A549 (cell line): ENCODE results near the gene PSMC3. TPM values are rescaled to one million over a fixed set of nuclear protein-coding genes. Genes with fewer than 3 reads are reported as not detected.

Experiments
- ATAC-seq, 2 experiments: fragments of 200-7000 bp in 1 of 2; fragments of >200 bp in 1 of 2; cut with Nextera tagmentation in 1 of 2; cut with Tn5 transposase in 1 of 2; 3 replicates each; pipeline versions ENCODE4 v1.8.0 to v1.9.1; 2018 to 2020; ENCODE audit warnings: mild to moderate bottlenecking in 1 of 2, moderate library complexity in 1 of 2
- CTCF ChIA-PET: fragments of 300-600 bp; sonication (Branson Sonifier 250); formaldehyde crosslinking; extraction: SDS; loops from one replicate; lab custom pipeline; 2021; ENCODE audit warnings: antibody characterized with exemption, inconsistent platforms; lab: Yijun Ruan, JAX
- POLR2A ChIA-PET: fragments of 350-600 bp; formaldehyde crosslinking; extraction: SDS; loops from one replicate; lab custom pipeline; 2021; ENCODE audit warnings: antibody characterized with exemption, inconsistent platforms; lab: Yijun Ruan, JAX
- DNase-seq, 2 experiments: peaks; one replicate each; pipeline versions ENCODE4 v3.0.0 to v3.0.0-alpha.2; 2011 to 2016; ENCODE audit warnings: low read depth in 1 of 2, low spot score in 1 of 2
- FAIRE-seq: peaks from 2 replicates; lab custom pipeline; 2011; peaks lifted over from hg19 to GRCh38; lab: Jason Lieb, UNC
- H3K27ac ChIP-seq, 2 experiments: fragments of >200 bp; sonication (Bioruptor Twin); formaldehyde crosslinking; 3 replicates each; pipeline ENCODE4 v1.5.1; 2016 to 2017
- H3K4me1 ChIP-seq: fragments of >200 bp; sonication (Bioruptor Twin); formaldehyde crosslinking; 3 replicates; pipeline ENCODE4 v1.6.1; 2016
- H3K4me2 ChIP-seq: fragments of >200 bp; sonication (Bioruptor Twin); formaldehyde crosslinking; 3 replicates; pipeline ENCODE4 v1.6.1; 2016
- H3K4me3 ChIP-seq: fragments of >200 bp; sonication (Bioruptor Twin); formaldehyde crosslinking; 3 replicates; pipeline ENCODE4 v1.5.1; 2016
- H3K9me3 ChIP-seq: fragments of >200 bp; sonication (Bioruptor Twin); formaldehyde crosslinking; 3 replicates; pipeline ENCODE4 v1.6.1; 2016
- BHLHE40 ChIP-seq: IDR thresholded peaks from 2 replicates; pipeline ENCODE4 v1.6.1; 2012; ENCODE audit warnings: low read depth, low read length, inconsistent platforms
- CBX2 ChIP-seq: fragments of 200-600 bp; sonication (generic); IDR thresholded peaks from 2 replicates; pipeline ENCODE4 v1.6.1; 2016; ENCODE audit warnings: low read depth, mild to moderate bottlenecking, borderline replicate concordance
- CHD2 ChIP-seq: fragments of 150-350 bp; IDR thresholded peaks from 2 replicates; pipeline ENCODE4 v1.6.1; 2014; ENCODE audit warnings: low read length; ENCODE audit not compliant: partially characterized antibody
- E2F6 ChIP-seq: IDR thresholded peaks from 2 replicates; pipeline ENCODE4 v1.6.1; 2012; ENCODE audit warnings: low read depth, borderline replicate concordance
- EHMT2 ChIP-seq: fragments of 200-600 bp; sonication (generic); IDR thresholded peaks from 2 replicates; pipeline ENCODE4 v1.6.1; 2016; ENCODE audit warnings: antibody characterized with exemption, low read depth, mild to moderate bottlenecking, moderate library complexity
- EP300 ChIP-seq, 2 experiments: fragments of >200 bp; sonication (Bioruptor Twin); formaldehyde crosslinking; IDR thresholded peaks; 2 replicates in 1 of 2; 3 replicates in 1 of 2; pipeline ENCODE4 v1.6.1; 2016 to 2017
- ESRRA ChIP-seq: fragments of 150-350 bp; IDR thresholded peaks from 2 replicates; pipeline ENCODE4 v1.6.1; 2014; ENCODE audit warnings: mild to moderate bottlenecking, low read length, borderline replicate concordance
- FOSL2 ChIP-seq, 2 experiments: fragments of 450-650 bp in 1 of 2; fragments of >200 bp in 1 of 2; sonication (Bioruptor Twin) in 1 of 2; formaldehyde crosslinking; IDR thresholded peaks; 2 replicates each; pipeline versions ENCODE4 v1.5.0 to v1.6.1; 2016 to 2020; ENCODE audit warnings: mild to moderate bottlenecking in 1 of 2, moderate library complexity in 1 of 2
- HEYL ChIP-seq: fragments of 250-450 bp; sonication (Bioruptor Pico); IDR thresholded peaks from 2 replicates; pipeline ENCODE4 v1.8.0; 2021; ENCODE audit warnings: mild to moderate bottlenecking, moderate library complexity
- HOXB13 ChIP-seq: fragments of 250-450 bp; sonication (Bioruptor Pico); IDR thresholded peaks from 2 replicates; pipeline ENCODE4 v1.5.0; 2020; ENCODE audit warnings: low read depth, mild to moderate bottlenecking, moderate library complexity
- JUNB ChIP-seq: fragments of >200 bp; sonication (Bioruptor Twin); formaldehyde crosslinking; IDR thresholded peaks from 2 replicates; pipeline ENCODE4 v1.6.1; 2016
- KDM5A ChIP-seq: fragments of 200-600 bp; sonication (generic); IDR thresholded peaks from 2 replicates; pipeline ENCODE4 v1.6.1; 2016; ENCODE audit warnings: antibody characterized with exemption, mild to moderate bottlenecking
- MAZ ChIP-seq: fragments of 150-350 bp; IDR thresholded peaks from 2 replicates; pipeline ENCODE4 v1.6.1; 2014; ENCODE audit warnings: antibody characterized with exemption, low read depth, low read length, borderline replicate concordance
- NPAS2 ChIP-seq: fragments of 250-450 bp; sonication (Bioruptor Pico); IDR thresholded peaks from 2 replicates; pipeline ENCODE4 v1.8.0; 2022; ENCODE audit warnings: mild to moderate bottlenecking, moderate library complexity, borderline replicate concordance
- NR3C1 ChIP-seq: fragments of >200 bp; sonication (Bioruptor Twin); formaldehyde crosslinking; IDR thresholded peaks from 3 replicates; pipeline ENCODE4 v1.6.1; 2017
- POLR2A ChIP-seq: IDR thresholded peaks from 2 replicates; pipeline ENCODE4 v1.6.1; 2012; ENCODE audit warnings: mild to moderate bottlenecking, low read length
- RAD21 ChIP-seq, 2 experiments: fragments of >200 bp in 1 of 2; sonication (Bioruptor Twin) in 1 of 2; formaldehyde crosslinking in 1 of 2; IDR thresholded peaks in 1 of 2; conservative IDR thresholded peaks in 1 of 2; 2 replicates in 1 of 2; 3 replicates in 1 of 2; pipeline ENCODE4 v1.6.1; 2012 to 2018; ENCODE audit warnings: inconsistent platforms in 1 of 2
- RCOR1 ChIP-seq: fragments of 150-350 bp; IDR thresholded peaks from 2 replicates; pipeline ENCODE4 v1.6.1; 2014; ENCODE audit warnings: antibody characterized with exemption, low read length, low read depth
- SMC3 ChIP-seq: fragments of >200 bp; sonication (Bioruptor Twin); formaldehyde crosslinking; IDR thresholded peaks from 3 replicates; pipeline ENCODE4 v1.6.1; 2018; ENCODE audit warnings: inconsistent platforms
- TFCP2L1 ChIP-seq: fragments of 250-450 bp; sonication (Bioruptor Pico); IDR thresholded peaks from 2 replicates; pipeline ENCODE4 v1.5.0; 2021; ENCODE audit warnings: mild to moderate bottlenecking
- WGBS: methylation state at CpG from one replicate; pipeline ENCODE4 v1.1.6; 2017; ENCODE audit errors: missing lambda C conversion rate; 5-methylcytosine and 5-hydroxymethylcytosine counted together
- polyA plus RNA-seq, 4 experiments: library from polyadenylated mRNA; depleted of rRNA in 3 of 4; stranded (reverse); fragments of >200 nt; fragmentation: RNase III in 1 of 4; extraction: RNeasy Plus Mini Kit Qiagen cat#74134 plus additional on column Dnase treatment in 1 of 4; gene quantifications; 2 replicates in 3 of 4; 3 replicates in 1 of 4; pipeline ENCODE4 v1.2.3, GENCODE V29; 2011 to 2017
- TF ChIP-seq, protein P1 (sequence below): fragments of >200 bp; sonication (Bioruptor Twin); formaldehyde crosslinking; IDR thresholded peaks from 2 replicates; pipeline ENCODE4 v1.6.1; 2016
- TF ChIP-seq, protein P2 (sequence below): fragments of >200 bp; sonication (Bioruptor Twin); formaldehyde crosslinking; IDR thresholded peaks from 3 replicates; pipeline ENCODE4 v1.6.1; 2016
- TF ChIP-seq, protein P3 (sequence below): fragments of 150-350 bp; IDR thresholded peaks from 2 replicates; pipeline ENCODE4 v1.6.1; 2014; ENCODE audit warnings: low read depth, mild to moderate bottlenecking, low read length

The PSMC3 gene
- polyA plus RNA-seq, 2 of the 4 experiments (the other 2 are of a cell fraction), result 283 to 383 TPM

GRCh38 chr11:47390422-47390760, 35.8 kb downstream of the PSMC3 start:
- DNase-seq (no peak), ATAC-seq (no peak), FAIRE-seq (no peak)
- ChIA-PET POLR2A (no interaction called here), CTCF (interaction anchor here (0.6 to 10.2 kb wide), 7 partner anchors 9 to 30 kb away, joined by 3 to 133 read pairs (median 6); no protein-coding TSS in a partner anchor)
- Histone ChIP-seq H3K27ac (no peak overlapping the region), H3K4me2 (no peak overlapping the region), H3K9me3 (no peaks in the 10 kb centered on the region), H3K4me1 (no peaks in the 10 kb centered on the region), H3K4me3 (no peak overlapping the region)
- WGBS, result 90% methylated on average over 6 of the region's 6 CpGs
- TF ChIP-seq, protein P1, sequence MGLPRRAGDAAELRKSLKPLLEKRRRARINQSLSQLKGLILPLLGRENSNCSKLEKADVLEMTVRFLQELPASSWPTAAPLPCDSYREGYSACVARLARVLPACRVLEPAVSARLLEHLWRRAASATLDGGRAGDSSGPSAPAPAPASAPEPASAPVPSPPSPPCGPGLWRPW, result no peak
- no peak for TF ChIP-seq EP300 (IDR thresholded peaks at IDR 0.05)
- no peak for TF ChIP-seq JUNB
- TF ChIP-seq, protein P2, sequence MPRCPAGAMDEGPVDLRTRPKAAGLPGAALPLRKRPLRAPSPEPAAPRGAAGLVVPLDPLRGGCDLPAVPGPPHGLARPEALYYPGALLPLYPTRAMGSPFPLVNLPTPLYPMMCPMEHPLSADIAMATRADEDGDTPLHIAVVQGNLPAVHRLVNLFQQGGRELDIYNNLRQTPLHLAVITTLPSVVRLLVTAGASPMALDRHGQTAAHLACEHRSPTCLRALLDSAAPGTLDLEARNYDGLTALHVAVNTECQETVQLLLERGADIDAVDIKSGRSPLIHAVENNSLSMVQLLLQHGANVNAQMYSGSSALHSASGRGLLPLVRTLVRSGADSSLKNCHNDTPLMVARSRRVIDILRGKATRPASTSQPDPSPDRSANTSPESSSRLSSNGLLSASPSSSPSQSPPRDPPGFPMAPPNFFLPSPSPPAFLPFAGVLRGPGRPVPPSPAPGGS, result no peak
- no peak for TF ChIP-seq CBX2
- TF ChIP-seq HEYL (CRISPR knock-in tag), result no peak
- TF ChIP-seq TFCP2L1 (CRISPR knock-in tag), result no peak
- TF ChIP-seq CHD2, result no peak
- no peak for TF ChIP-seq RAD21 (conservative IDR thresholded peaks at IDR 0.05 in 1 of 2, IDR thresholded peaks at IDR 0.05 in 1 of 2)

DNA sequence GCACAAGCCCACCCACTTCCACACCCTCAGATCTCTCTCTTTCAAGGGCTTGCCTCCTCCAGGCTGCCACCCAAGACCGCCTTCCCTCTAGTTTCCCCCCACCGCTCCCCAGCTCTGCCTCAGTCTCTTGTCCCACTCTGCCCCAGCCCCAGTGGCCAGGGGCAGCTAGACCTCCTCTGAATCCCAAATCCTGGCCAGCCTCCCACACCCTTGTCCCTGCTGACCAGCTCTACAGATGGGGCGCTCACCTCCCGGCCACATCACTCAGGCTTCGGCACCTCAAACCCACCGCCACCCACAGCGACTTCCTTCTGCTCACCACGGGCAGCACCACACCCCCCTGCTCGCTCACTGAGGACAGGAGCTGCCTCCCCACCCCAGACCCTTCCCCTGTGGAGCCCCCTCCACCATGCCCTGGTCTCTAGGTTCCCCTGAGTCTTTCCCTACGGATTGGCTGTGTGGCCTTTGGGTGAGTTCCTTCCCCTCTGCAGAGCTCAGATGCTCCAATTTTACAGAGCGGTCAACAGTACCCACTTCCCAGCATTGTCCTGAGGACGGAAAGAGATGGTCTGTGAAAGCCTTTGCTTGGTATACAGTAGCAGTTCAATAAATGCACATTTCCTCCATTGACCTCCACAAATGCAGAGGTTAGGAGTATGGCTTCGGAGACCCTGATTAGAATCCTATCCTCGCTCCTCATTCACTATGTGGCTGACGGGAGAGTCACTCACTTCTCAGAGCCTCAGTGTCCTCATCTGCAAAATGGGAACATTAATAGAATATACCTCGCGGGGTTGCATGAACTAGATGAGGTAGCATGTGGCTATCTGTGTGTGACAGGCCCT, 36.4 kb downstream of the PSMC3 start:
- 84% methylated on average over 17 of the region's 17 CpGs for WGBS
- ATAC-seq (no peak), DNase-seq (no peak), FAIRE-seq (no peak)
- no peak overlapping the region for H3K4me3 ChIP-seq
- ChIA-PET CTCF (interaction anchor here (0.6 to 10.2 kb wide), 9 partner anchors 9 to 98 kb away, joined by 3 to 133 read pairs (median 5); no protein-coding TSS in a partner anchor), POLR2A (no interaction called here)
- TF ChIP-seq, protein P3, sequence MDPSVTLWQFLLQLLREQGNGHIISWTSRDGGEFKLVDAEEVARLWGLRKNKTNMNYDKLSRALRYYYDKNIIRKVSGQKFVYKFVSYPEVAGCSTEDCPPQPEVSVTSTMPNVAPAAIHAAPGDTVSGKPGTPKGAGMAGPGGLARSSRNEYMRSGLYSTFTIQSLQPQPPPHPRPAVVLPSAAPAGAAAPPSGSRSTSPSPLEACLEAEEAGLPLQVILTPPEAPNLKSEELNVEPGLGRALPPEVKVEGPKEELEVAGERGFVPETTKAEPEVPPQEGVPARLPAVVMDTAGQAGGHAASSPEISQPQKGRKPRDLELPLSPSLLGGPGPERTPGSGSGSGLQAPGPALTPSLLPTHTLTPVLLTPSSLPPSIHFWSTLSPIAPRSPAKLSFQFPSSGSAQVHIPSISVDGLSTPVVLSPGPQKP, result no peak
- TF ChIP-seq SMC3, result no peak
- TF ChIP-seq CBX2, result no peak
- TF ChIP-seq KDM5A, result no peak
- no peak for TF ChIP-seq BHLHE40
- TF ChIP-seq ESRRA, result no peak
- no peak for TF ChIP-seq E2F6
- no peak for TF ChIP-seq MAZ
- H3K4me2 ChIP-seq, result no peak overlapping the region
- no peaks in the 10 kb centered on the region for H3K9me3 ChIP-seq
- no peaks in the 10 kb centered on the region for H3K4me1 ChIP-seq
- H3K27ac ChIP-seq, result no peak overlapping the region

- no peak for DNase-seq
- Histone ChIP-seq H3K4me1 (no peaks in the 10 kb centered on the region), H3K4me2 (no peak overlapping the region)
- CTCF ChIA-PET, result interaction anchor here (0.6 to 10.2 kb wide), 7 partner anchors 10 to 98 kb away, joined by 3 to 133 read pairs (median 6); no protein-coding TSS in a partner anchor
- WGBS, result 85% methylated on average over 24 of the region's 28 CpGs
- POLR2A ChIA-PET, result no interaction called here
- TF ChIP-seq FOSL2 (IDR thresholded peaks at IDR 0.05) (no peak), FOSL2 (CRISPR knock-in tag; IDR thresholded peaks at IDR 0.05) (no peak), HOXB13 (no peak), EHMT2 (no peak), CBX2 (no peak), JUNB (no peak), NR3C1 (no peak), RCOR1 (no peak), POLR2A (no peak), NPAS2 (CRISPR knock-in tag) (no peak), RAD21 (conservative IDR thresholded peaks at IDR 0.05 in 1 of 2, IDR thresholded peaks at IDR 0.05 in 1 of 2) (no peak)
- TF ChIP-seq, all 56 proteins: peak for 0
- H3K9me3 ChIP-seq, result no peaks in the 10 kb centered on the region
- ATAC-seq (peak; percentile 15 to 16; a peak in 4 of 6 replicates), FAIRE-seq (no peak)
- no peak overlapping the region for H3K4me3 ChIP-seq
- no peak overlapping the region for H3K27ac ChIP-seq
Measured at GRCh38 chr11:47388697-47389576, 37.3 kb downstream of the PSMC3 start.
